Measurements from ENCODE around the gene ADD1. TPM values are rescaled to one million over a fixed set of nuclear protein-coding genes. Genes with fewer than 3 reads are reported as not detected.

The ADD1 gene
- total and polyA plus RNA-seq, 2 of the 13 experiments (the other 11 are each of a cell fraction or from before 2014, with no cell fraction given): 73.9 to 122 TPM

GRCh38 chr4:2866160-2866861, 22.7 kb downstream of the ADD1 start (continued):
- TF ChIP-seq NR3C1 (CRISPR knock-in tag; IDR thresholded peaks at IDR 0.05) (no peak), ZNF121 (CRISPR knock-in tag; IDR thresholded peaks at IDR 0.05) (peak; percentile 63), RXRA (CRISPR knock-in tag; IDR thresholded peaks at IDR 0.05) (peak; percentile 83), ZNF790 (CRISPR knock-in tag; IDR thresholded peaks at IDR 0.05; ENCODE audit: borderline replicate concordance) (no peak), RNF2 (conservative IDR thresholded peaks at IDR 0.05; ENCODE audit: low read depth) (no peak), ZNF646 (CRISPR knock-in tag; IDR thresholded peaks at IDR 0.05) (peak; percentile 83), ARID5B (CRISPR knock-in tag; IDR thresholded peaks at IDR 0.05) (peak; percentile 71), PHF21A (CRISPR knock-in tag; IDR thresholded peaks at IDR 0.05) (0 out of 2 replicates have a peak, but pooled peaks have one; percentile 33), SP5 (CRISPR knock-in tag; IDR thresholded peaks at IDR 0.05; ENCODE audit: borderline replicate concordance, low read depth) (peak; percentile 36; the same call in 1 of the 2 replicates), LCORL (IDR thresholded peaks at IDR 0.05) (no peak), LCORL (CRISPR knock-in tag; IDR thresholded peaks at IDR 0.05) (peak; percentile 63), HOXA3 (CRISPR knock-in tag; IDR thresholded peaks at IDR 0.05) (0 out of 2 replicates have a peak, but pooled peaks have one; percentile 43), IKZF5 (CRISPR knock-in tag; IDR thresholded peaks at IDR 0.05) (0 out of 2 replicates have a peak, but pooled peaks have one; percentile 36), HMG20B (CRISPR knock-in tag; conservative IDR thresholded peaks at IDR 0.05) (0 out of 2 replicates have a peak, but pooled peaks have one; percentile 25), RARA (CRISPR knock-in tag; IDR thresholded peaks at IDR 0.05) (peak; percentile 72), ZNF577 (CRISPR knock-in tag; IDR thresholded peaks at IDR 0.05; ENCODE audit: borderline replicate concordance, low read depth) (no peak), ZNF383 (CRISPR knock-in tag; IDR thresholded peaks at IDR 0.05; ENCODE audit: borderline replicate concordance) (no peak), MEF2D (CRISPR knock-in tag; IDR thresholded peaks at IDR 0.05) (peak; percentile 97), TBX2 (CRISPR knock-in tag; IDR thresholded peaks at IDR 0.05; ENCODE audit: borderline replicate concordance) (0 out of 2 replicates have a peak, but pooled peaks have one; percentile 13)
